HG03175 (cell line): ENCODE measurements around the gene PLCB4.

Source experiments
- ATAC-seq: cut with Tn5 transposase; IDR thresholded peaks from one replicate; pipeline ENCODE4 v1.9.1; 2021; ENCODE audit warnings: mild to moderate bottlenecking, moderate library complexity; ENCODE audit not compliant: unreplicated experiment

The PLCB4 gene

DNA sequence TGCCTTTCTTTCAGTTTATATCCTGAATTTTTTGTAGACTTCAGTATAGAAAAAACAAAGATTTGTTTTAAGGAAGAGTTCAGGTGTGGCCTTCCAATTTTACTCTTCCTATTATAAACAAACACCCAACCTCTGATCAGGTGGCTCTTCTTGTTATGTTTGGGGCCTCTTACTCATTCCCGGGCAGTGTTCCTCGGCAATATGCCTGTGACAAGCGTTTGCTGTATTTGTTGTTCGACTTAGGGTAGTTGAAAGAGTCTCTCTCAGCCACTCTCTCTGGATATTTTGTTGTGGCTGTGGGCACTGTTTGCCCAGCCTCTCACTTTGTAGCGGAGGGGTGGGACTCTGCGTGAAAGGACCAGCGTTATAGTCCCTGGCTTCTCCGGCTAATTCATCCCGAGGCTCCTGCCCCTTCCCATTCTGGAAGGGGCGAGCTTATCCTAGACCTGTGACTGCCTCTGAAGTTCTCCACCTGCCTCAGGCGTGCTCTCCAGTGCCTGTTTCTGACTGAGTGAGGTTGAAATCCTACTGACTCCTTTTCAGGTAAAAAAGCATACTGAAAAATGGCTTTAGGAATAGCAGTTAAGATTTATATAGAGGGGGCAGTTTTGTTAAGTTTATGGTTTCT lies 97.4 kb downstream of the PLCB4 start:
- no peak for ATAC-seq

DNA sequence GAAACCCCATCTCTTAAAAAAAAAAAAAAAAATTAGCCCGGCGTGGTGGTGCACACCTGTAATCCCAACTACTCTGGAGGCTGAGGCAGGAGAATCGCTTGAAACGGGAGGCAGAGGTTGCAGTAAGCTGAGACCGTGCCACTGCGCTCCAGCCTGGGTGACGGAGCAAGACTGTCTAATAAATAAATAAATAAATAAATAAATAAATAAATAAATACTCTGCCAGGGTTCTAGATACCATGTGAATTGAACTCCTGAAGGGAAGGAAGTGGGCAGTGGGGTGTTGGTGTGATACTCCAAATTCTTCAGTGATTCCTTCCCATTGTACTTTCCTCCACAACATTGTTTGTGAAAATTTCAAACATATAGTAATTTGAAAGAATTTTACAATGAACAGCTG lies 100.5 kb downstream of the PLCB4 start:
- no peak for ATAC-seq

DNA sequence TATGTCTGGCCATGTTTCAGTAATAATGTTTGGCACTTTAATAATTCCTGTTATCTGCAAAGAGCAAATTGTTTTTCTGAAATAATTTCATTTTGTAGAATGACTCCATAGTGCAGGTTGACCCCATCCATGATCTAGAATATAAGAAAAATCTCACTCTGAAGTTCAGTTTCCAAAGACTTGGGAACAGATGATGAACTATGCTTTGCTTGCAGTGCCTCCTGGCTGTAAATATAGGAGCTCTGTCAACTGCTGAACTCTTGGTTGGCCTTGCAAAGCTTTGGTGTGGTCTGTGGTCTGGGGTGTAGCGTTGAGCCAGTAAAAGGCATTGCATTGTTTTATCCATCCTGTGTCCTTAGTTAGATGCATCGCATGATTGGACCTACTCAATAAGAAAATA lies 104.0 kb downstream of the PLCB4 start:
- ATAC-seq: no peak

DNA sequence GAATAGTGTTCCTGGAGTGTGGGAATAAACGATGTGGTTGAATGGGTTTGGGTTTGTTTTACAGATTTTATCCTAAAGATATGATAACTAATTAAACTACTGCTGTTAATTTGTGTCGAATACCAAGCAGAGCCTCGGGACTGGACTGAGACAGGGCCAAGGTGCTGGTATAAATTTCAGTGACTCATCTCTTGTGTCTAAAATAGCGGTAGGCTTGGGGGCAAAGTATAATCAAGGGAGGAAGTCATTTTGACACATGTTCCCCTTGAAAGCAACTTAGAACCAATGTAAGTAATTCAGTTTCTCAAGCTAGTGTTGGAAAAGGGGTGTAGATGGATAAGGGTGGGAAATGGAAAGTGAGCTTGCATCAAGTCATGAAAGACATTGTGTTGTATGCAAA lies 108.4 kb downstream of the PLCB4 start:
- ATAC-seq: no peak

DNA sequence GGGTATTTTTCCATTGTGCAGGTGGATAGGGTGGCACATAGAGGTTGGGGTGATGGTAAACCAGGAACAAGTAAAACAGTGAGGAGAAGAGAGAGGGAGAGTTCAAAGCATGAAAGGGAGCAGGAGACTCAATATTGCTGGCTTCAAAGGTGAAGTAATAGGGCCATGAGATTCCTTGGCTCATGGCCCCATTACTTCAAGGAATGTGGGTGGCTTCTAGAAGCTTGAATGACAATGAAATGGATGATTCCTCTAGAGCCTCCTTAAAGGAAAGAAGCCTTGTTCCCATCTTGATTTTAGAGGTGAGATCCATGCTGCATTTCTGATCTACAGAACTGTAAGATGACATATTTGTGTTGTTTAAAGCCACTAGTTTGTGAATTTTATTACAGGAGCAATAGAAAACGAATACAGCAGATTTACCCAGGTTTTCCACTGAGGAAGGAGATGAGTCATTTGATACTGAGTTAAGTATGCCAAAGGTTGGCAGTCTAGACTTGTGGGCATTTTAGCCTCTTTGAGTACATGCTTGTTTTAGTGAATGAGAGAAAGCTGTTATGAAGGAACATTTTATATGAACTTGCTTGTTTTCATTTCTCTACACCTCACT lies 110.4 kb downstream of the PLCB4 start:
- no peak for ATAC-seq

DNA sequence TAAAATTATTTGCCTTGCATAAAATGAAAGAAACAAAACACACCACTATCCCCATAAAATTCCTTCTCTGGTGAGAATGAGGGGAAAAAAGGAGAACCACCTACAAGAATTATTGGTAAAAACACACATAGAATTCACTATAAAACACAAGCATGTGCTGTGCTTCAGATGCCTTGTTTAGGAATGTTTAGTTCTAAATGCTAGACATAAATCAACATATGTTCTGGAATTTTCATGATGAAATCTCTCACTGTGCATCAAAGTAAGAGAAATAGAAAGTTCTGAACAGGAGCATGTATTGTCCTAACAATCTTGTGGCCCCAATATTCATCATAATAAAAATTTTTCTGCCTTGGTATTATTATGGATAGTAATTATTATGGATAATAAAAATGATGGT lies 111.0 kb downstream of the PLCB4 start:
- no peak for ATAC-seq

DNA sequence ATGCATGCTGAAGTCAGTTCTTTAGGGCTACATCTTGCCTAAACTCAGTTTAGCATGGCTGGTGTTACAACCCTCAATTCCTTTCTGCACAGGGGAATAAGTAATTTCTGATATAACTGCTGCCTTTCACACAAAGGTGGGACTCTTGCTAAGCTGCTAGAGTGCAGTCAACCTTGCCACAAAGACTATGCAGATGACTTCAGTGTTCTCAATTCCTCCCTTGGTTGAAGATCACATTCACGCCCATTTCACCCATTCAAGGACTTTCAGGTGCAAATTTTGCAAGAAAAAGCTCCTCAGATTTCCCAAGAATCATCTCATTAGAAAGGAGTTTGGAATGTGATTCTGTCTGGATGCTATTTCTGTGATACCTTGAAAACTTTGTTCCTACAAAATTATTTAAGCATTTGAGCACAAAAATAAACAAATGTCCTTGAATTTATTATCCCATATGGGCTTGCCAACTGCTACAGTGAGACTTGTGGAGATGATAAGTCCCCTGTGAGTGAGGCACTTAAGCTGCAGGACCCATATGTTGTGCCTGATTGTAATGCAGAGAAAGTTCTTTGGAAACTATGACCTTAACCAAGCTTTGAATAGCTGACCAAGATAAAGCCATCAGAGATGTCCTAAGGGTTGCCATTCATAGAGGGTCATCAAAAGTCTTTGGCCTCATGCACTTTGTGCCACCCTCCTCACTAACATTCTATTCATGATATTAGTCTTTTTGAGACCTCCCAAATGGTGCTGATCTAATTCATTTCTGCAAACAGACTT lies 111.8 kb downstream of the PLCB4 start:
- no peak for ATAC-seq

DNA sequence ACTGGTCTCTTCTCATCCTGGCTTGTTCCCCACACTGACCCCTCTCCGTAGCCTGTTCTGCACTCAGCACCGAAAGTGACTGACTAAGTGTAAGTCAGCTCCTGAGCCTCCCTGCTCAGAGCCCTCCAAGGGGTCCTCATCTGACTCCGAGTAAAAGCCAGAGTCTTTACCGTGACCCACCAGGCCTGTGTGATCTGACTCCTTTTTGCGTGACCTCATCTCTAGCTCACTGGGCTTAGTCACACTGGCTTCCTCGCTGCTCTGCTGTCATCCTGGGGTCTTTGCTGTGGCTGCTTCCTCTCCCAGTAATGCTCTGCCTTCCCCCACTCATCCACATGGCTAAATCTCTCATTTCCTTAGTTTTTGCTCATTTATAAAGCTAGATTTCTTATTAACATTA lies 116.6 kb downstream of the PLCB4 start:
- no peak for ATAC-seq

DNA sequence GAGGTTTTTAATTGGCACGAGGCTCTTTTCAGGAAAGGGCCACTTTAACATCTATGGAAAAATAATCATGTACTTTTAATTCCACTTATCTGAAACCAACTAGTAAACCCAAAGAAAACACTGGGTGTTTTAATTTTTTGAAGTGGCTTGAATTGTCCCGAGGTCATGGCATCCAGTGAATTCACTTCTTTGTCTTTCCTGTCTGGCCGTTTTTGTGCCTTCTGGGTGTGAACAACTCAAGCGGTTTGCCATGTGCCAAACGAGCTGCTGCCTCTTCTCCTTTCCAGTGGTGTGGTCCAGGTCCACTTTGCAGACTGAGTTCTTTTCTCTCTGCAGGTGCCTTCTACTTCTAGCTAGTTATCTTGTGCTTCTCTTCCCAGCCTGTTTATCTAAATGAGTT lies 117.5 kb downstream of the PLCB4 start:
- ATAC-seq: no peak

DNA sequence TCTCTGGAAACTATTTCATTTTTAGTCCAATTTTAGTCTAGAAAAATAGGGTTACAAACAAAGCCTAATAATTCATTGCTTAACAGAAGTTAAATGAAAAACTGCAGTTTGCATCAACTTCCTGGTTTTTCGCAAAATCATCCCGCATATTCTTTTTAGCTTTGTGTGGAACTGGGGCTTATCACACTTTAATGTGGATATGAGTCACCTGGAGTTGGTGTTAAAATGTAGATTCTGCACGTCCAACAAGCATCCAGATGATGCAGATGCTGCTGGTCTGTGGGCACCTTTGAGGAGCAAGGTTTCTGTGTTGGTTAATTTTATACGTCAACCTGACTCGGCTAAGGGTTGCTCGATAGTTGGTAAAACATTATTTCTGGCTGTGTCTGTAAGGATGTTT lies 126.1 kb downstream of the PLCB4 start:
- ATAC-seq: no peak

DNA sequence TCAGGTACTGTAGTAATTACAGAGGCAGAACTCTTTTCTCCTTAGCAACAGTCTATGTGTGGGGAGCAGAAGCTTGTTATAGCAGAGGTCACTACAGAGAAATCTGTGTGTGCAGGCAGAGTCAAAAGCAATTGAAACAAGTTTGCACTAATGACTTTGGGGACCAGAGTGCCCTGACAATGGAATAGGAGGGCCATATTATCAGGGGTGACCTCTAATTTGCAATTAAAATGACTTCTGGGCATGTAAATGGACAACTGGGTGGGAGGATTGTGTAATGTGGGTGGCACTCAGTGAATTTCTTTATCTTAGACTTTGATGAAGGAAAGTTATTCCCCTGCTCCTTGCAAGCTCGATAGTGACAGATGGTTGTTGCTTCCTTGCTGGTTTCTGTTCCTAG lies 127.2 kb downstream of the PLCB4 start:
- ATAC-seq: no peak

DNA sequence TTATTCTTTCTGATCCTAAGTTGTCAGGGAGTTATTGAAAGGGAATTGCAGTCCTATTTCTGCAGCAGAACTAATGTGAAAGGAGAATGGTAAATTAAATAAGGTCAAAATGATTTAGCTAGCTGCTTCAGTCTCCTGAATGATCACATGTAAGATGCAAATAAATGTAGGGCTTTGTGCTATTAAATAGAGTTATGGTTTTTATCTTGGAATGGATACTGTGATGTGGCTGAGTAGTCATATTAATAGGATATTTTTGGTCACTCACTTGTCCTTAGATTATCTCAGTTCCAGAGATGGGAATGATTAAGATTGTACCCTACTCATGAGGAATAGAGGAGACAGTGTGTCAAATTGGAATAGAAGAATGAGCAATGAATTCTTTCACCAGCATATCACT lies 129.6 kb downstream of the PLCB4 start:
- ATAC-seq: no peak

DNA sequence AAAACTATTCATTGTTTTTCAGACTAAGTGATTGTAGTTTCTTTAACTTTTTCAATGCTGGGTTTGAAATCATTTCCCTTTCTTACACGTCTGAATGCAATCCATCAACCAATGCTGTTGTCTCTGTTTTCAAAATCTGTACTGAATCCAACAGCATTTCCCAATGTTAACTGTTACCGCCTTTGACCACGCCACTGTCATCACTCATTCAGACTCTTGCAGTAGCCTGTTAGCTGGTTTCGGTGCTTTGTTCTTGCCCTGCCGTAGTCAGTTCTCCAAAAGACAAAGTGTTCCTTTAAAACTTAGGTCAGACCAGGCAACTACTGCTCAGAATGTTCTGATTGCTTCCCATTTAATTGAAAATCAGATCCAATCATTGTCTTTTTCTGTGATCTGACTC lies 131.3 kb downstream of the PLCB4 start:
- ATAC-seq: no peak

DNA sequence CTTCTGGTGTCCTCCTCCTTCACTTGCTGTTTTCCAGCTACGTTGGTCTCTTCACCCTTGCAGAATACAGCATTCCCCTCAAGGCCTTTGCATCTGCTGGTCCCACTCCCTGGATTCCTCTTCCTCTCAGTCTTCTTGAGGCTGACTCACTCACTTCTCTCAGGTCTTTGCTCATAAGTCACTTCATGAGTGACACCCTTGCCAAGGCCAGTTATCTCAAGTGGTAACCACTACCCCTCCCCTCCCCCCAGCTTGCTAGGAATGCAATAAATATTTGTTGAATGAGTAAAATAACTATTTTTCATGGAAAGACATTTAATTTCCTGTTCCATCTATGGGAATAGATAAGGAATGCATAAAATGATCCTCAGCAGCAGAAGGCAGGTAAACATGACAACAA lies 131.7 kb downstream of the PLCB4 start:
- ATAC-seq: no peak

DNA sequence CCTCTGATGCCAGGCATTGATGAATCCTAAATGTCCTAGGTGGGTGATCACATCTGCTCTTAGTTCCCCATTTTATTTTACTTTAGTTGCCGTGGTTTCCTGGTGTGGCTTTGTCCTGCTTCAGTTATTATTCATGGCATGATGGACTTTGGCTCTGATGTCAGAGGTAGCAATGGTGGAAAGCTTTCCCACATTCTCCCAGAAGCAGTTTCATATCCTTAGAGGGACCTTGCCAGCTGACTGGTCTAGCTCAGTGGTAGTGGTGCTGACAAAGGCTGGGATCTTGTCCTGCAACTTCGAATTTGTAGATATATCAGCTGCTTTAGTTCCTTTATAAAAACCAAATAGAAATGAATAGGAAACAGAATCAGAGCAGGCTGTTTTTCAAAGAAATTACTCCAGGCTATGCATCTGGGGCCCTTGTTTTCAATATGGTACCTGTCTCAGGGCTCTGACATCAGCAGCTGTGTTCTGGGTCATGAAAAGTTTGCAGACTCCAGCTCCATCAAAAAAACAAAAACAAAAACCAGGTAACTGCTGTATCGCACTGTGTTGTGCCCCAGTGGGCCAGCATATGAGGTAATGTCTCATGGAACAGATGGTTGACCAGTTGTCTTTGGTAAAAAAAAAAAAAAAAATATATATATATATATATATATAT lies 133.7 kb downstream of the PLCB4 start:
- ATAC-seq: no peak

DNA sequence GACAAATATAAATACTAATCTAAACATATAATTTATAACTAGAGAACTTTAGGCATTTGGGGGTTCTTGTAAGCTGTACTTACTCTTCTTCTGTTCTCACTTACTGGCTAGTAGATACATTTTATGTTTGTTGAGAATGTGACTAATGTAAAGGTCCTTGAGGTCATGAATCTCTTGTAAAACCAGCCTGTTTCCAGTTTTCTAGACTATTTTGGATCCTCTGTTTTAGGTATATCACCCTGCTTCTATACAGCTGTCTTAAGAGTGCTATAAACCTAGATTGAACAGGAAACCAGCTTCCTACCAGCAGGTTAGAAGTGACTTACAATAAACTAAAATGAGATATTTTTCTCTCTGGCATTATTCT lies 134.2 kb downstream of the PLCB4 start:
- no peak for ATAC-seq

DNA sequence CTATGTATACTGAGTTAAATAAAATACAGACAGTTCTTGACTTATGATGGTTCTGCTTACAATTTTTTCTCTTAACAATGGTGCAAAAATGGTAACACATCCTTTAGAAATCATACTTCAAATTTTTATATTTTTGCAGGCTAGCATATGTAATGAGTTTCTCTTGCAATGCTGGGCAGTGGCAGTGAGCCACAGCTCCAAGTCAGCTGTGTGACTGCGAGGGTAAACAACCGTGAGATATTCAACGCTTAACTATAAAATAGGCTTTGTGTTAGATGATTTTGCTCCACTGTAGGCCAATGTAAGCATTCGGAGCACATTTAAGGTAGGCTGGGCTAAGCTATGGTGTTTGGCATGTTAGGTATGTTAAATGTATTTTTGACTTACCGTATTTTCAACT lies 136.1 kb downstream of the PLCB4 start:
- no peak for ATAC-seq

DNA sequence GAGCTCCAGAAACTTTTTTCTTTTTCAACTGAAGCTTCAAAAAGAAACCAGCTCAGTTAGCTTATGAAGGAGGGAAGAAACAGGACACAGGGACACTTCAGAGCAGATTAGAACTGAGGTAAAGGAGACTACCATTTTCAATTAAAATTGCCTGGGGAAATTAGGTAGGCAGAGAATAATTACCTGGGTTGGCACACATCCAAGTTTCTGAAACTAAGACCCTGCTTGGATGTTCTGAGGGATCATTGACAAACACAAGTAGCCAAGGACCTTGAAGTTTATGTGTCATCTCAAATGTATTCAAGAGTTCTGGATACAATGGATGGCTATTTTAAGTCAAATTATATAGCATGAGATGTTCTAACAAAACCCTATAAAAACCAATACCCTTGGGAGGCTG lies 137.6 kb downstream of the PLCB4 start:
- no peak for ATAC-seq

DNA sequence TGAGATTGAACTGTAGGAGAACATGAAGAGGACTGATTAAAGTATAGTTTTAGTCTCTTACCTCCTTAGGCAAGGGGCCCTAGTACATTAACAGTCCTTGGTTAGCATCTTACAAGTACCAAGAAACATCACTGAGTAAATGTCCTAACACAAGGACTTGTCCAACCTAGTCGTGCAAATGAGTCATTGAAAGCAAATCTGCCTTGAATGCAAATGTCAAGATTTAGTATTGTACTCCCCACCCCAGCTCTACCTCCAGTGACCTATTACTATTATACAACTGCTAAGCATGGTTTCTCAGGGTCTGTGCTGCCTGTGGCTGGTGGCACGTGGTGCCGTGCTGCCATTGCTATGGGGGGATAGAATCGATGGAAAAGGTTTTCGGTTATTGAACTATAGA lies 138.4 kb downstream of the PLCB4 start:
- no peak for ATAC-seq

DNA sequence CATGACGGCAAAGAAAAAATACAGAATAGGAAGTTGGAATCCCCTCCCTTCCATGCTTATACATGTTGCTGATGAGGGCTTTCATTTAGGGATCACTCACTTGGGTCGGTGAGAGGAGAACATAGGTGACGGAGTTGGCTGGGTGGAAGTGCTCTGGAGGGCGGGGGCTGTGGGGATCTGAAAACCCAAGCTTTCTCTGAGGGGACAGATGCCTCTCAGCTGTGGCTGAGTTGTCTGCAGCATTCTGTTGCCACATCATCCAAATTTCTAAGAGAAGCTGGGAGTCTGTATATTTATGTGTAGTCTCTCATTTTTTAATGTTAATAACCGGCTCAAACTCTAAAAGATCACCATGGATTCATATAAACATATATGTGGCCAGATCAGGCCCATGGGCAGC lies 141.5 kb downstream of the PLCB4 start:
- no peak for ATAC-seq

DNA sequence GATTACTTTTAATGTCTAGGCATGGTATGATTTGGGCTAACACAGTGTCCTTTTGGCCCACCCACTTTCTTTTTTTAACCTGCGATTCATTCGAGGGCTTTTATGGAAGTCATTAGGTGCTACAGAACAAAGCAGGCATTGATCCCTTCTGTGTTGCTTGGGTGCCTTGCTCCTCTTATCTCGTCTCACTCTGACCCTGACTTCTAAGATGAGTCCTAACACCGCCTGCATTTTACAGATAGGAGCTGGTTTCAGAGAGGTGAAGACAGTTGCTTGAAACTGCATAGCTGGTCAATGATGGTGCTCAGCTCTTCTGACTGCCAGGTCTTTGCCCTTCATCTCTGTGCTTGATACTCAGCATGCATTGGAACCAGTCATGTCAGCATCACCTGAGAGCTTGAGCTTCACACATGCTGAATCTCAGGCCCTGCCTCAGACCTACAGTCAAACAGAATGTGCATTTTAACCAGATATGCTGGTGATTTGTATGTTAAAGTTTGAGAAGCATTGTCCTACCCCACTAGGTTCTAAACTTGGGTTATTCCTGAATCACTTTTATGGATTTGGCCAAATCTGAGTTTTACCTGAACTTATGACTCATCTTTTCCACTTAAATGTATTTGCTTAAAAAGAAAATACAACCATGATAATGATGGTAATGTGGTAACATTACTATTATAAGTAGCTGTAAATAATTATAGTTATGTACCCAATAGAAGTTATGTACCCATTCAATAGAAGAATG lies 142.3 kb downstream of the PLCB4 start:
- no peak for ATAC-seq
